PC-3 (cell line): ENCODE measurements around the gene CD300LG. TPM values are rescaled to one million over a fixed set of nuclear protein-coding genes. Genes with fewer than 3 reads are reported as not detected.
A peak's percentile ranks its signal among the peaks of the same experiment; 100 is the strongest.

Source experiments
- ATAC-seq: fragments of 200-7000 bp; cut with Tn5 transposase; 2 replicates; pipeline ENCODE4 v1.9.1; 2020; ENCODE audit warnings: mild to moderate bottlenecking, moderate library complexity
- BruUV-seq: library from RNA; stranded (reverse); fragments of 400-500 nt; replicated peaks from 2 replicates; lab custom pipeline; 2021; lab: Mats Ljungman, UMichigan
- CTCF ChIA-PET: fragments of 300-600 bp; sonication (Branson Sonifier 250); formaldehyde crosslinking; loops from one replicate; lab custom pipeline; 2022; ENCODE audit warnings: antibody characterized with exemption; lab: Charles Lee
- POLR2A ChIA-PET: fragments of 300-600 bp; sonication (Branson Sonifier 250); formaldehyde crosslinking; loops from one replicate; lab custom pipeline; 2022; ENCODE audit warnings: antibody characterized with exemption; ENCODE audit not compliant: unreplicated experiment; lab: Charles Lee
- DNase-seq: peaks from one replicate; pipeline ENCODE4 v3.0.0-alpha.2; 2015
- H2AFZ ChIP-seq: fragments of 300-600 bp; sonication (generic); 2 replicates; pipeline ENCODE4 v1.6.0; 2016; ENCODE audit warnings: antibody characterized with exemption, low read length
- H3F3A ChIP-seq: fragments of 300-600 bp; sonication (generic); one replicate; pipeline ENCODE4 v1.6.0; 2017; ENCODE audit warnings: antibody characterized with exemption, low read length, control low read depth, mild to moderate bottlenecking; ENCODE audit not compliant: unreplicated experiment
- H3K27ac ChIP-seq: fragments of 300-600 bp; sonication (generic); 2 replicates; pipeline ENCODE4 v1.5.1; 2016; ENCODE audit warnings: mild to moderate bottlenecking, low read length
- H3K27me3 ChIP-seq: fragments of 300-600 bp; sonication (generic); 2 replicates; pipeline ENCODE4 v1.6.1; 2016; ENCODE audit warnings: low read length, mixed read lengths
- H3K36me3 ChIP-seq: fragments of 300-600 bp; sonication (generic); 2 replicates; pipeline ENCODE4 v1.6.1; 2016; ENCODE audit warnings: low read depth, mixed run types, low read length, mixed read lengths
- H3K4me1 ChIP-seq: fragments of 300-600 bp; sonication (generic); 2 replicates; pipeline ENCODE4 v1.5.1; 2016; ENCODE audit warnings: low read length; ENCODE audit not compliant: insufficient read depth
- H3K4me2 ChIP-seq: fragments of 300-600 bp; sonication (generic); 2 replicates; pipeline ENCODE4 v1.6.0; 2016; ENCODE audit warnings: low read length
- H3K4me3 ChIP-seq: fragments of 300-600 bp; sonication (generic); 2 replicates; pipeline ENCODE4 v1.5.1; 2016; ENCODE audit warnings: mild to moderate bottlenecking, low read length, mixed read lengths
- H3K79me2 ChIP-seq: fragments of 300-600 bp; sonication (generic); 2 replicates; pipeline ENCODE4 v1.6.1; 2017; ENCODE audit warnings: low read length, mixed read lengths
- H3K9ac ChIP-seq: fragments of 300-600 bp; sonication (generic); 2 replicates; pipeline ENCODE4 v1.6.0; 2016; ENCODE audit warnings: mild to moderate bottlenecking, low read length
- H3K9me2 ChIP-seq: fragments of 300-600 bp; sonication (generic); replicated peaks from 2 replicates; pipeline ENCODE4 v1.6.1; 2016; ENCODE audit warnings: mixed run types, low read length, mixed read lengths
- H3K9me3 ChIP-seq: fragments of 300-600 bp; sonication (generic); 2 replicates; pipeline ENCODE4 v1.6.1; 2016; ENCODE audit warnings: low read length, mixed read lengths
- H4K20me1 ChIP-seq: fragments of 300-600 bp; sonication (generic); 2 replicates; pipeline ENCODE4 v1.6.1; 2016; ENCODE audit warnings: low read length, mixed read lengths
- CTCF ChIP-seq: fragments of 300-600 bp; sonication (generic); conservative IDR thresholded peaks from 2 replicates; pipeline ENCODE4 v1.5.1; 2017; ENCODE audit warnings: antibody characterized with exemption, low read depth, mild to moderate bottlenecking, low read length
- EZH2 ChIP-seq: fragments of 300-600 bp; sonication (generic); IDR thresholded peaks from one replicate; pipeline ENCODE4 v1.6.1; 2017; ENCODE audit warnings: antibody characterized with exemption, mild to moderate bottlenecking, low read length; ENCODE audit not compliant: unreplicated experiment
- EZH2phosphoT487 ChIP-seq: fragments of 300-600 bp; sonication (generic); IDR thresholded peaks from 2 replicates; pipeline ENCODE4 v1.6.1; 2018; ENCODE audit warnings: mild to moderate bottlenecking, antibody characterized with exemption, low read length, borderline replicate concordance
- intact Hi-C: fragments of 100-400 bp; cut with micrococcal nuclease; formaldehyde crosslinking; loops from 2 replicates; pipeline ENCODE4 v1.9.0; 2023
- total RNA-seq: library from RNA; depleted of rRNA; stranded (reverse); fragments of >200 nt; gene quantifications from 2 replicates; pipeline ENCODE4 v1.2.3, GENCODE V29; 2014

The CD300LG gene
- total RNA-seq, 1 experiment from 2014 or later: not detected

DNA sequence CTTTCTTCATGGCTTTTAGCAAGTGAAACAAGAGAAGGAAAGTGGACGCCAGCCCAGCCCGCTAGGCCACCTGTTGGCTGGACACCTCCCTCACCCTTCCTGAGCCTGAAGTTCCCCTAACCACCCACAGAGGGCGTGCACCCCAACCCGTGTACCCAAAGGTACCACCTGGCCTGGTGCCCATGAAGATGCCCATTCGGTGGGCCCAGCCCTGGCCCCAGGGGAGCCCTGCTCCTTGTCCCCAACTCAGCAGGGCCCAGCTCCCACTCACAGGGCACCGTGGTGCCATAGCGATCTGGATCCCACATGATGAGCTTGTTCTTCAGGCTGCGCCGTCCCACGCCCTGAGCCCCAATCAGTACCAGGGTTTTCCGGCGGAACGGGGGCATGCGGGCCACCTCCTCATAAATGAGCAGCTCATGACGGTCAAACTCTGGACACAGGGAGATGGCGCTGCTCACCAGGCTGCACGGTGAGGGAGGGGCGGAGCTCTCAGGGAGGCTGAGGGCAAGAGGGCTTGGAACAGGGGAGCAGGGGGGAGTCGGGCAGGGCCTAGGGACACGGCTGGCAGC, 33.5 kb downstream of the CD300LG start:
- intact Hi-C loops: no loop called here
- H3K27ac ChIP-seq: no peak overlapping the region
- H3K4me3 ChIP-seq: no peak overlapping the region
- peaks cover 6% of the 10 kb centered on the region; the same call in 1 of the 2 replicates for H3K4me1 ChIP-seq
- no peak overlapping the region for H2AFZ ChIP-seq
- peak; percentile 72 for DNase-seq
- no peaks in the 10 kb centered on the region for H3K27me3 ChIP-seq
- TF ChIP-seq CTCF (peak; percentile 94), EZH2 (no peak)
- H3K9ac ChIP-seq: no peak overlapping the region
- BruUV-seq: no TSS peak
- no peaks in the 10 kb centered on the region for H3F3A ChIP-seq
- peak; percentile 35; the same call in 1 of the 2 replicates for ATAC-seq
- no peaks in the 10 kb centered on the region for H3K79me2 ChIP-seq
- H3K9me2 ChIP-seq: no peaks in the 10 kb centered on the region
- no peaks in the 10 kb centered on the region for H3K9me3 ChIP-seq
- CTCF ChIA-PET: interaction anchor here (0.5 to 0.7 kb wide), 2 partner anchors 35 to 45 kb away, joined by 3 read pairs; no protein-coding TSS in a partner anchor
- H3K4me2 ChIP-seq: no peak overlapping the region
- no peaks in the 10 kb centered on the region for H4K20me1 ChIP-seq
- POLR2A ChIA-PET: no interaction called here
- no peaks in the 10 kb centered on the region for H3K36me3 ChIP-seq

DNA sequence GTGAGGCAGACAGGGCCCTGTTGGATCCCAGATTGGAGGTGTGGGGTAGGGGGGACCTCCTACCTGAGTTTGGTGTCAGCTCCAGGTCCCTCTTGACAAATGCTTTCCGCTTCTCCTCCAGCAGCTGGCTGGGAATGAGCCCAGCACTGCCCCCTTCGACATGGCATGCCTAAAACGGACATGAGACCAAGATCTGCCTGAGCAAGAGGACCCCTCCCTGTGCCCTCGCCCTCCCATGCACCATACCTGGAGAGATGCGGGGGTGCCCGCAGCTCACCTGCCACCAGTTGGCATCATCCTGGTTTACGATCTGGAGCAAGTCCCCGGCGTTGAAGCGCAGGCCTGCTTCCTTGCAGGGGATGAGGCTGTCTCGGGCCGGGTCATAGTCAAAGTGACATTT, 34.2 kb downstream of the CD300LG start:
- Histone ChIP-seq H3K9me3 (no peaks in the 10 kb centered on the region), H3K79me2 (no peaks in the 10 kb centered on the region), H3K27me3 (no peaks in the 10 kb centered on the region), H3K4me2 (no peak overlapping the region), H3K36me3 (no peaks in the 10 kb centered on the region), H3K27ac (no peak overlapping the region), H3K4me1 (peaks cover 6% of the 10 kb centered on the region; the same call in 1 of the 2 replicates), H2AFZ (no peak overlapping the region), H4K20me1 (no peaks in the 10 kb centered on the region), H3F3A (no peaks in the 10 kb centered on the region), H3K9ac (no peak overlapping the region), H3K4me3 (no peak overlapping the region), H3K9me2 (no peaks in the 10 kb centered on the region)
- DNase-seq (no peak), ATAC-seq (no peak)
- intact Hi-C loops: no loop called here
- CTCF ChIA-PET: interaction anchor here (0.7 kb wide), 1 partner anchor 35 kb away, joined by 3 read pairs; no protein-coding TSS in a partner anchor
- POLR2A ChIA-PET: no interaction called here
- no TSS peak for BruUV-seq
- no peak for TF ChIP-seq CTCF
- TF ChIP-seq EZH2phosphoT487: no peak
- TF ChIP-seq EZH2: no peak

GRCh38 chr17:43881758-43882505, 35.0 kb downstream of the CD300LG start:
- intact Hi-C loops: no loop called here
- H3K79me2 ChIP-seq: no peaks in the 10 kb centered on the region
- H3K9ac ChIP-seq: no peak overlapping the region
- TF ChIP-seq EZH2phosphoT487 (no peak), CTCF (no peak), EZH2 (no peak)
- no peaks in the 10 kb centered on the region for H3K27me3 ChIP-seq
- H3F3A ChIP-seq: no peaks in the 10 kb centered on the region
- H3K4me3 ChIP-seq: no peak overlapping the region
- H4K20me1 ChIP-seq: no peaks in the 10 kb centered on the region
- no peaks in the 10 kb centered on the region for H3K9me3 ChIP-seq
- H3K4me1 ChIP-seq: peaks cover 6% of the 10 kb centered on the region; the same call in 1 of the 2 replicates
- no peaks in the 10 kb centered on the region for H3K9me2 ChIP-seq
- H3K27ac ChIP-seq: no peak overlapping the region
- no peaks in the 10 kb centered on the region for H3K36me3 ChIP-seq
- H2AFZ ChIP-seq: no peak overlapping the region
- DNase-seq: no peak
- POLR2A ChIA-PET: no interaction called here
- no peak for ATAC-seq
- no TSS peak for BruUV-seq
- CTCF ChIA-PET: no interaction called here
- no peak overlapping the region for H3K4me2 ChIP-seq
